NCI-H510A (cell line): ENCODE measurements around the gene ODAD4.
A peak's percentile ranks its signal among the peaks of the same experiment; 100 is the strongest.

Source experiments
- DNase-seq: peaks from one replicate; lab custom pipeline; 2025; lab: John Stamatoyannopoulos, UW

The ODAD4 gene, protein sequence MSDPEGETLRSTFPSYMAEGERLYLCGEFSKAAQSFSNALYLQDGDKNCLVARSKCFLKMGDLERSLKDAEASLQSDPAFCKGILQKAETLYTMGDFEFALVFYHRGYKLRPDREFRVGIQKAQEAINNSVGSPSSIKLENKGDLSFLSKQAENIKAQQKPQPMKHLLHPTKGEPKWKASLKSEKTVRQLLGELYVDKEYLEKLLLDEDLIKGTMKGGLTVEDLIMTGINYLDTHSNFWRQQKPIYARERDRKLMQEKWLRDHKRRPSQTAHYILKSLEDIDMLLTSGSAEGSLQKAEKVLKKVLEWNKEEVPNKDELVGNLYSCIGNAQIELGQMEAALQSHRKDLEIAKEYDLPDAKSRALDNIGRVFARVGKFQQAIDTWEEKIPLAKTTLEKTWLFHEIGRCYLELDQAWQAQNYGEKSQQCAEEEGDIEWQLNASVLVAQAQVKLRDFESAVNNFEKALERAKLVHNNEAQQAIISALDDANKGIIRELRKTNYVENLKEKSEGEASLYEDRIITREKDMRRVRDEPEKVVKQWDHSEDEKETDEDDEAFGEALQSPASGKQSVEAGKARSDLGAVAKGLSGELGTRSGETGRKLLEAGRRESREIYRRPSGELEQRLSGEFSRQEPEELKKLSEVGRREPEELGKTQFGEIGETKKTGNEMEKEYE

DNA sequence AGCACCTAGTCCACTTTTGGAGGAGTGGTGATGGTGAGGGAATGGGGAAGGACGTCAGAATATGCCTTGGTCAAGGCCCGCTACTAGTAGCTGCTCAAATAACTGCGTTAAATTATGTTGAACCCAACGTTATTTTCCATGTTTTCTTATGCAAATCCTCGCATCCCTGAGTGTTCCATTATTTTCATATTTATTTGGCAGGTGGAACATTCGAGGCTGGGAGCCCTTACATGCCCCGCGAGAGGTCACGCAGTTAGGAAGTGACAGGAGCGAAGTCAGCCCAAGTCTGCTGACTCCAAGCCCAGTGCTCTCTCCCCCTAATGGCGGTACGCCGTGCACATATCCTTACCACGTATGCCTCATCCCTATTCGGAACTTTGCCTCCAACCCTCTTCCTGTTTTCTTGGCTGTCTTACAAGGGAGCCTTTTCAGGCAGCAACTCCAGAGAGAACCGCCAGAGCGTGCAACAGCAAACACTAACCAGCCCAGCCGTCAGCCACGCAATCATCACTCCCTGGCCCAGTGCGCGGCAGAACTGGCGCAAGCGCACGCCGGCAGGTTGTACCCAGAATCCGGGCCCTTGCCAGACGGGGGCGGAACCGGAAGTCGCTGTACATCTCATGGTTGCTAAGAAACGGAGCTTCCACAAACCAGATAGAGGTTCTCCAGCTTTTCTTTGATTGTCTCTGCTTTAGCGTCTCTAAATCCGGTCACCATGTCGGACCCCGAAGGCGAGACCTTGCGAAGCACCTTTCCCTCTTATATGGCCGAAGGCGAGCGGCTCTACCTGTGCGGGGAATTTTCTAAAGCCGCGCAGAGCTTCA, at the start of gene ODAD4:
TSS of gene ODAD4 (plus strand) at position 609 of the 824 bp plus-strand sequence. CDS start at position 716, 107 bp downstream.
- peak; percentile 92 for DNase-seq

DNA sequence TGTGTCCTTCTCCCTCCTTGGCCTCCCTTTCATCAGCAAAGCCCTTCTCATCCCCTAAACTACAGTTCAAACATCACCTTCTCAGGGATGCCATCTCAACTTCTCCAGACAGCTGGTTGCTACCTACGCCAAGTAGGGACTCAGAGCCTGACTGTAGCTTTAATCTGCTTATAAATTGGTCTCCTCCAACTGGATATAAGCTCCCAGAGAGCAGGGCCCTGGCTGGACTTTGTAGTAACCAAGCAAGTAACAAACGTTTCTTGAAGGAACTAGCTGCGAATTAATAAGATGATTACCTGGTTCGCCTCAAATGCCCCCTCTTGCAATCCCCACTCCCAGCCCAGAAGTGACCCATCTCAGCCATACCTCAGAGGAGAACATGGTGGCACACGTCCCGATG, 47.7 kb upstream of the ODAD4 start:
- DNase-seq = no peak

DNA sequence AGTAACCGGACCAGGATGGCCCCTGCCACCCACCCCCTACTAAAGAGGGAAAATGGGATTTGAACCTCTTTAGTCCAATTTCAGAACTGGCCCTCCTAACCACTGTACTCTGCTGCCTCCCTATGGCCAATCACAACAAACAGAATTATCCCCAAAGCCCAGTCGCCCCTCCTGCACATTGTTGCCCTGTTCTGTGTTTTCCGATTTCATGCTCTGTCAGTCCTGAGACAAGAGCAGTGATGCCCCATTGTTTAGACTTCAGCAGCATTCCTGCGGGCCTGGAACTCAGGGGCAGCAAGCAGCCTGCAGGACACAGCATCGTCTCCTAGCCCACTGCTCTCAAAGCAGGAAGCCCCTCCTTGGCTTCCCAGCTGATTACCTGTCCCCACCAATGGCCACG, 44.7 kb upstream of the ODAD4 start:
- no peak for DNase-seq

DNA sequence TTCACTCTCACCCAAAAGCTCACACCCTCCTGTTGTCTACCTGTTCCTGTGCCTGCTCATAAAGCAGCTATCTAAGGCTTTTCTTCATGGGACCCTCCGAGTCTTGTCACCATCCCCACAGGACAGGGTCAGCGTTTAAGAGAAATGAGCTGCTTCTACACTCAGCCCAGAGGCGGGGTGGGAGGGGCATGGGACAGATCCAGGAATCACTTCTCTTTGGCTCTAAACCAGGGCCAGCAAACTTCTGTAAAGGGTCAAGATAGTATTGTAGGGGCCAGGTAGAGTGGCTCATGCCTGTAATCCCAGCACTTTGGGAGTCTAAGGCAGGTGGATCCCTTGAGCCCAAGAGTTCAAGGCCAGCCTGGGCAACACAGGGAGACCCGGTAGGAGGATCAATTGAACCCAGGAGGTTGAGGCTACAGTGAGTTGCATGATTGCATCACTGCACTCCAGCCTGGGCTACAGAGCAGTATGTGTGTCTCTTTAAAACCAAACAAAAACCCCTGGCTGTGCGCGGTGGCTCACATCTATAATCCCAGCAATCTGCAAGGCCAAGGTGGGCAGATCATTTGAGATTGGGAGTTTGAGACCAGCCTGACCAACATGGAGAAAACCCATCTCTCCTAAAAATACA, 42.0 kb upstream of the ODAD4 start:
- no peak for DNase-seq

DNA sequence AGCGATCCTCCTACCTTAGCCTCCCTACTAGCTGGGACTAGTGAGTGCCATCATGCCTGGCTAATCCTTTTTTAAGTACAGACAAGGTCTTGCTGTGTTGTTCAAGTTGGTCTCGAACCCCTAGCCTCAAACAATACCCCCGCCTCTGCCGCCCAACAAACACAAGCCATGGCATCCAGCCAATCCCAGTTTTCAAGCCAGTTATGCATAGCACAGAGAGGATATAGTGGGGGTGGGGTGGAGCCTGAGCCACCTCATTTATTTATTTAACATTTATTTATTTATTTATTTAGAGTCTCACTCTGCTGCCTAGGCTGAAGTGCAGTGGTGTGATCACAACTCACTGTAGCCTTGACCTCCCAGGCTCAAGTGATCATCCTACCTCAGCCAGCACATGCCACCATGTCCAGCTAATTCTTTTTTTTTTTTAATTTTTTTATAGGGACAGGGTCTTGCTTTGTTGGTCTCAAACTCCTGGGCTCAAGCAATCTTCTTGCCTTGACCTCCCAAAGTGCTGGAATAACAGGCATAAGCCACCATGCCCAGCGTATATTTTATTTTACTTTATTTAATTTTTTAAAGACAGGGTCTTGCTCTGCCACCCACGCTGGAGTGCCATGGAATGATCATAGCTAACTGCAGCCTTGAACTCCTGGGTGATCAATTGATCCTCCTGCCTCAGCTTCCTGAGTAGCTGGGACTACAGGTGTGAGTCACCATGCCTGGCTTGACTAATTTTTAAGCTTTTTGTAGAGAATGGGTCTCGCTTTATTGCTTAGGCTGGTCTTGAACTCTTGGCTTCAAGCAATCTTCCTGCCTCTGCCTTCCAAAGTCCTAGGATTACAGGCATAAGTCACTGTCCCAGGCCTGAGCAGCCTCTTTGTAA, 39.0 kb upstream of the ODAD4 start:
- no peak for DNase-seq

DNA sequence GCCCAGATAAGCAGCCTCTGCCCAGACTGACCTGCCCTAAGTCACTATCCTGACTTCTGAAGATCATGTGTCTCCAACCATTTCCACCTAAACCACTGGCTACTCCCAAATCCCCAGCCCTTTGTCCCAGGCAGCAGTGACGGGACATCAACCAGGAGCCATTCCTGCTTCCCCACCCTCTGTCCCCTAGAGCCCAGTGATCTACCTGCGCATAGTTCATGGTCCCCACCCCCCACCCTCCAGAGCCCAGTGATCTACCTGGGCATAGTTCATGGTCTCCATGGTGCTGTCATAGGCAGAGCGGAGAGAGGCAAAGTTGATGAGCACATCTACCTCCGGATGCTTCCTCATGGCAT, 38.4 kb upstream of the ODAD4 start:
- DNase-seq = no peak

DNA sequence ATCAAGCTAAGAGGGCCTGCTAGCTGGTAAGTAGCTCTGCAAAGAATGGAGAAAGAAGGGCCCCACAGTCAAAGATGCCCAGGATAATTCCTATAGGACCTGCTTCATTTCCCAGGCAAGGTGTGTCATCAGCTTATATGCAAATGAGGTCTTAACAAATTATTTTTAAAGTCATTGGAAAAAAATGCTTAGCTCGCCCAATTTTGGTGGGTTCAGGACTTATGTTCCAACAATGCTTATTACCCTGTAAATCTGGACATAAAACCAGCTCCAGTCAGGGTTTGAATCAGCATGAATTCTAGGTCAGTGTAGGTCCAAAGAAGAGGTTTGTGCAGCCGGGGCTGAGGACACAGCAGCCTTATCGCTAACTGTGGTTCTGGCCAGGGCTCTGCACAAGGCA, 37.0 kb upstream of the ODAD4 start:
- DNase-seq = no peak

DNA sequence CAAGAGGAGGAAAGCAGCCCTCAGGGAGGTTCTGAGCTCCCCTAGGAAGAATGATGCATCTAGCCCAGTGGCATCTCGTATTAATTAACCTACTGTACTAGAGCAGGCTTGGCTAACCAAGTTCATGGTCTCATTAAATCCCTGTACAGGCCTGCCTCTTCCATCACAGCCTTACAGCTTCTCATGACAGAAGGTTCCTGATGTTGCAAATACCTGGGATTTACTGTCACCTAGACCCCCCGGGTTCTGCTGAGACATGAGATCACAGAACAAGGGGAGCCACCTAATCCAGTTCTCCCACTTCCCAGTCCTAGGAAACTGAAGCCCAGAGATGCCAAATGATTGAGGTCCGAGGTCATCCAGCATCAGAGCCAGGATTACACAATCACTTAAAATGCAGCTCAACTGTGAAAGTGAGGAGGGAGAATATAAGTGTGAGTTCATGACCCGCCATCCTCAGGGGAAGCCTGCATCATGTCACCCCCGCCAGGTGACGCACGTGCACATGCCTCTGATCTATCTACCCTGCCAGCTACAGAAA, 35.6 kb upstream of the ODAD4 start:
- DNase-seq = no peak

DNA sequence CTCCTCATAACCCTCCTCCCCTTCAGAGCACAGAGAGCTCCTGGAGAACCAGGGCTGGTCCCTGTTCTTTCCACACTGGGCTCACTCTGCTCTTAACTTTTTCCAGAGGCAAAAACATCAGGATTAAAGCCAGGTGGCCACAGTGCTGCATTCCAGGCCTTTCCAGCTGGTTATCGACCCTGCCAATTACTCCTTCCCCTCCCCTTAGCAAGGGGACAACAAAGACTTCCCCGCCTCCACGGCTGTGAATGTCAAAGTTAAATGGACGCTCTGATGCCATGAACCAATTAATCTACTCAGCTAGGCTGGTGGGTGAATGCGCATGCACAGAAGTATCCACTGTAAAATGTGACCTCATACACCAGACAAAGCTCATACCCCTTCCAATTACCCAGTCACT, 34.8 kb upstream of the ODAD4 start:
- DNase-seq = no peak

DNA sequence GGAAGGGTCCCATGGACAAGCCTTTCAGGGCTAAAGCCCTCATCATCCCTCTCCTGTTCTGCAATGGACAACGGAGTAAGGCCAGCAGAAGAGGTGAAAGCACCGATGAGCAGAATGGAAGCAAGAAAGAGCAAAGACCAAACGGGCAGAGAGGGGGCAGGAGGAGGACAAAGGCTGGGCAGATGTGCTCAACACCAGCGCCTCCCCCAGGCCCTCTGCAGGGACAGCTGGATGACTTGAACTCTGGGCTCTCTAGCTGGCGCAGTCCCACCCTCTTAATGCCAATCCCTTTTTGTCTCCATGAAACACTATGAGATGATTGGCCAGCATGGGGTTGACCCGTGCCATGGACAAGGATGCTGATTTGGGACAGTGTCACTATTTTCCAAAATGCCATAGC, 33.7 kb upstream of the ODAD4 start:
- DNase-seq = no peak

DNA sequence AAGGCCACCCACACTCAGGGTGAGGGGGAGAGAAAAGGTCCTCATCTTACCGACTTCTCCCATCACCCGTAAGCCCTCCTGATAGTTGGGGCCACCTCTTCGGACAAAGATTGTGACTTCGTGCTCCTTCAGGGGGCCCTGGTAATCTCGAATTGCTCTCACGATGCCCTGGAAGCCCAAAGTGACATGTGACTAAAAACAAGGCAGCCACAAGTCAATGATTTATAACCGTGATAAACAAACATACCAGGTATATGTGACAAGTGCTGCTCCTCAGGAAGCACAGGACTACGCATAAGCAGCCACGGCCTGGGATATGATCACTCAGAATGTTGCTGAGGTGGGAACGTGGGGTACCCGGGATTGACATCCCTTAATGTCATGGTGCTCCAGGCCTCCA, 28.8 kb upstream of the ODAD4 start:
- DNase-seq = no peak

DNA sequence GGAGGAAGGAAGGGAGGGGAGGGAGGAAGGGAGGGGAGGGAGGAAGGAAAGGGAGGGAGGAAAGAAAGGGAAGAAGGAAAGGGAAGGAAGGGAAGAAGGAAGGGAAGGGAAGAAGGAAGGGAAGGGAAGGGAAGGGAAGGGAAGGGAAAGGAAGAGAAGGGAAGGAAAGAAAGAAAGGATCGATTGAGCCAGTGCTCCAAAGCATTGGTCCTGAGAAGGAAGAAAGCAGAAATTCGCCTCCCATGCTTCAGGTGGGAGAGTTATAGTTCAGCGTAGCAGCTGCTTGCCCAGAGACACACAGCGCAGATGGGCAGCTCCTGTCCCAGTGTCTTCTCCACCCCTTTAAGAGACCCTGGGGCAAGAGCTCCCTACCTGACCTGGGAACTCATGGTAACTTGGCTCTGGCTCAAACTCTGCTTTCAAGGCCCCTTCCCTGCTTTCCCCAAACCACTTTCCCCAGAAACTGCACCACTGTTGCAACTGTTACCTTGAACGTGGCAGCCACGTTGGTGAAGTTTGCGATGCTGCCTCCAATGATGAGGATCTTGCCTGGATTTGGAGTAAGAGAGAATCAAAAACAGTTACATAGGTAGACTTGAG, 26.1 kb upstream of the ODAD4 start:
- DNase-seq = no peak

DNA sequence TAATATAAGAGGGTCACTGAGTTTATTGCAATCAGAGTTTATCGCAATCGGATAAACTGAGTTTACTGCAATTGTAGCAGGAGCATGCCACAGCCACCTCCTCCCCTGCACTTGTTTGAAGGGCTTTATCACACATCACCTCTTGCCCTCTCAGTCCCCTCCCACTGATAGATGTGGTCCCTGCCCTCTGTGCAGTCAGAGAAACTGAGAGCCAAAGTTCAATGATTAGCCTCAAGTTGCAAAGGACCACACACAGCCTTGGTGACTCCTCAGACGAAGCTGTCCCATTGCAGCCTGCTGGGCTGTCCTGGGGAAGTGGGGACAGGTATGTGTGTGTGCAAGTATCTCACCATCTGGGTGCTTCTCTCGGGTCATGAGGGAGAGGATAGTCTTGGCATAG, 25.2 kb upstream of the ODAD4 start:
- no peak for DNase-seq

DNA sequence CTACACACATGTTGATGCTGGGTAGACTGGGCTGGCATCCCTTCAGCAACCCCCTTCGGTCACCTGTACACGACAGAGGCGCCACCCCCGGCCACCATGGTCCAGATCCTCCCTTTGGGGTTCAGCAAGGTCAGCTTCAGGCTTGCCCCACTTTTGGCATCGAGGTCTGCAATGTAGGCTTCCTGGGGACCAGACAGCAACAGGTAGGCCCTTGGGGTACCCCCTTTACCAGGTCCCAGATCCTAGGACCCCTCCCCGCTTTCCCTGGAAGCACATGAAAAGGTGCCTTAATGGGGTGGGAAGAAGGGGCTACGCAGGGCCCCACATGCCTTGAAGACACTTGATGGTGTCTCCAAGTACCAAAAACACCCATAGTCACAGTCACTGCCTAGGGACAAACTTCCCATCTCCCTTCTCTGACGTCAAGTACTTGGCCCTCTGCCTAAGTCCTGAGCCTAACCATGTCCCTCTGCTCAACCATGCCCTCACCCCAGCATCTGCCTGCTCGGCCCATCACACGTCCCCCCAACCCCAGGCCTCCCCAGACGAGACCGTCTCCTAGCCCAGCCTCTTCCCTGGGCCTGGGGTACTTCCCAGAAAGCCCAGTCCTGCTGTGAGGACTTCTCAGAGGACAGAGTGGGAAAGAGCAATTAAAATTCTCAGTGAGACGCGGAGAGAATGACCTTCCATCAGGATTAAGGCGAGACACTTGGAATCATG, 23.8 kb upstream of the ODAD4 start:
- DNase-seq = no peak

DNA sequence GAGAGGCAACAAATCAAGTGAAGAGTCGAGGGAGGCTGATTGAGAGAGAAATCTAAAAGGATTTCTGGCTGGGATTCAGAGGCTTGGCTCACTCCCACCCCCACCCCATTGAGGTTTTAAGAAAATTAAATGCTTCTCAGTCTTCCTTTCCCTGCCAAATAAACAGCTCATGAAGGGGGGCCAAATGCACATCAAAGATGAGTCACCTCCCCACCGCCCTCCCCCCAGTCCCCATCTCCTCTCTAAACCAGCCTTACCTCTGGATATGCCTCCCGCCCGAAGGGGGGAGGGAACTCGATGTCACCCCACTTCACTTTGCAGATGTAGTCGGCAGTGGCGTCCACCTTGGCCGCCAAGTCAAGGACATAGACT, 23.2 kb upstream of the ODAD4 start:
- no peak for DNase-seq

DNA sequence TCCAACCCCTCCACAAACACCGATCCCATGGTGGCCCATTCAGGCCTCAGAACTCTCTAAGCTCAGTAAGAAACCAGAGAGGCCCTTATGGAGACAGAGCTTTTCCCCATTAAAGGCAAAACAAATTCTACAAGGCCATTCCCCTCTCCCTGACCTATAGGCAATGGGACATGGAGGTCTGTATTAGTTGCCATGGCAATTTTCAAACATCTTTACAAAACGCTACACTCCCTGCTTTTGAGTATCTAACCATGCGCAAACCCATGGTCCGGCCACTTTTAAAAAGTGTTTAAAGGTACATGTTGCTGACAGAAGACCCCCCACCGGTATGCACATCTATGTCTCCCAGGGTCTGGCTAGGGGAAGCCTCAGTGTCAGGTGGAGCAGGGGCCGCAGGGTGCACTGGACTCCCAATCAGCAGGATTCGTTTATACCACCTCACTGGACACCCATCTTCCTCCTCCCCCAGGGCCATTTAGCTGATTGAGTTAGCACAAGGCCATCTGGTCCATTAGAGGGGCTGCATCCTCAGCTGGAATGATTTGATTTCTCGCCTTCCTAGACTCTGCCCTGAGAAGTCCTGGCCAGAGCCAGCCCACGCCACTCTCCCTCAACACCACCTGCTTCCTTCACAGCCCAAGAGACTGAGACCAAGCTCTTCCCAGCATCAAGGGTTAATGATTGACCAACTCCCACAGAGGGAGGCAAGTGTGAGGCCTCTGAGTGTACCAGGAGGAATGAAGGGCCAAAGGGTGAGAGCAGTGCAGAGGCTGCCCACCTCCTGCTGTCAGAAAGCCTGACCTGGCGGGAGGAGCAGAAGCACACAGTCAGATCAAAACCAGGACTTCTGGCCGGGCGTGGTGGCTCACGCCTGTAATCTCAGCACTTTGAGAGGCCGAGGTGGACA, 22.5 kb upstream of the ODAD4 start:
- no peak for DNase-seq

DNA sequence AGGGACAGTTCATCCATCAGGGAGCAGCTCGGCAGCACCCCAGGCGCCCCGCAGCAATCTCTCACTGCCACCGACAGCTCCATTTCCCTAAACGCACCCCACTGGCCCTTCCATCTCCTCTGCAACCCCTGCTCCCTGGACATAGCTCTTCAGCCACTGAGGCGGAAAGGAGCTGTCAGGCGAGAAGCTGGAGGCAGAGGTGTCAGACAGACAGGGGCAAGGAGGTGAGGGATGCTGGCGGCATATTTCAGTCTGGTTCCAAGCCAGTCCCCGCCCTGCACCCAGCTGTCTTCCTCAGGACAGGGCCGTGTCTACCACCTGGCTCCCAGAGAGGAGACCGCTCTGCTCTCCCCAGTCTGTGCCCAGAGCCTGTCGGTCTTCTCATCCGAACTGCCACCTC, 21.3 kb upstream of the ODAD4 start:
- DNase-seq = no peak

DNA sequence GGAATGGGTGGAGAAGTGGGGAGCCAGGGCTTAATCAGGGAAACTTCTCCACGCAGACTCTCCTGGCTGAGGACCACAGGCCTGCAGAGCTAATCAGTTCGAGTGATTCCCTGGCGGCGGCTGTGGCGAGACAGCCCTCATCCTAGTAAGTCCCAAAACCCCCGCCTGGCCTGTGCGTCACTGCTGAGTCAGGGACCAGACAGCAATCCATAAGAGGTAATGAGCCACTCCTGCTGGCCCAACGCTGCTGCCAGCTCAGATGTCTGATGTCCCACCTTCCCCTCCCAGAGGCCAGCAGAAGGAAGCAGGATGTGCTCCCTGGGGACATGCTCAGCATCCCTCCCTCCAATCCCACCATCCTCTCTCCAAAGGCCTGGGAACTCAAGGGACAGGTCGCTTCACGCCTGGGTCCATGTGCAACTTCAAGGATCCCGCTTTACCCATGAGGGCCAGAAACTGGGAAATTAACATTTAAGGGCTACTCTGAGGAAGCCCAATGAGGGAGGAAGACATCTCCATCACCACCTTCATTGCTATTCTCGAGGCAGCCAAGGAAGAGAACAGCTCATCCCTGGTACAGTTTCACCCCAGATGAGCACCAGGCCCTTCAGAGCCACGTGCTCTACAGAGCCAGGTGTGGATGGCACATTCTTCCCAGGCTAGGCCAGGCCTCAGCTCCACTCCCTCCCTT, 19.6 kb upstream of the ODAD4 start:
- no peak for DNase-seq
